Type B pancreatic cell (in vitro differentiated cells): Measurements from ENCODE around the gene SERGEF. TPM values are rescaled to one million over a fixed set of nuclear protein-coding genes. Genes with fewer than 3 reads are reported as not detected.

Experiments
- DNase-seq: peaks from one replicate; pipeline ENCODE4 v3.0.0; 2021; ENCODE audit warnings: mixed read lengths; ENCODE audit not compliant: unreplicated experiment; ENCODE audit errors: extremely low spot score
- H3K27ac Mint-ChIP-seq: 2 replicates; pipeline ENCODE4 v1.8.0; 2021; ENCODE audit warnings: mild to moderate bottlenecking, mixed read lengths
- H3K27me3 Mint-ChIP-seq: 2 replicates; pipeline ENCODE4 v1.8.0; 2021; ENCODE audit warnings: mixed read lengths
- H3K36me3 Mint-ChIP-seq: 2 replicates; pipeline ENCODE4 v1.8.0; 2021; ENCODE audit warnings: mixed read lengths
- H3K4me1 Mint-ChIP-seq: one replicate; pipeline ENCODE4 v1.8.0; 2021; ENCODE audit warnings: mixed read lengths; ENCODE audit not compliant: unreplicated experiment
- H3K4me3 Mint-ChIP-seq: 2 replicates; pipeline ENCODE4 v1.8.0; 2021; ENCODE audit warnings: mild to moderate bottlenecking, mixed read lengths
- H3K9me3 Mint-ChIP-seq: 2 replicates; pipeline ENCODE4 v1.8.0; 2021; ENCODE audit warnings: mixed read lengths
- CTCF ChIP-seq: fragments of 200-600 bp; sonication (generic); conservative IDR thresholded peaks from 2 replicates; pipeline ENCODE4 v1.5.0; 2021; ENCODE audit warnings: antibody characterized with exemption, mild to moderate bottlenecking
- total RNA-seq: library from RNA; stranded (reverse); gene quantifications from 2 replicates; pipeline ENCODE4 v1.2.1, GENCODE V29; 2021; ENCODE audit warnings: low replicate concordance

SERGEF gene
- total RNA-seq, 1 donor from 2014 or later = 26.4 TPM

GRCh38 chr11:17810041-17810440 is 202.8 kb downstream of the SERGEF start:
- Mint-ChIP-seq H3K27me3 (no peaks in the 10 kb centered on the region), H3K9me3 (peaks cover 4% of the 10 kb centered on the region), H3K36me3 (no peaks in the 10 kb centered on the region), H3K27ac (no peak overlapping the region), H3K4me3 (no peak overlapping the region), H3K4me1 (peaks cover 33% of the 10 kb centered on the region)
- no peak for TF ChIP-seq CTCF
- no peak for DNase-seq

GRCh38 chr11:17807034-17807433 is 205.8 kb downstream of the SERGEF start:
- no peak for DNase-seq
- H3K27me3 Mint-ChIP-seq = no peaks in the 10 kb centered on the region
- no peak for TF ChIP-seq CTCF
- H3K27ac Mint-ChIP-seq = no peak overlapping the region
- no peaks in the 10 kb centered on the region for H3K36me3 Mint-ChIP-seq
- H3K9me3 Mint-ChIP-seq = peaks cover 4% of the 10 kb centered on the region
- H3K4me1 Mint-ChIP-seq = peaks cover 16% of the 10 kb centered on the region
- H3K4me3 Mint-ChIP-seq = no peak overlapping the region

- no peak for TF ChIP-seq CTCF
- H3K27me3 Mint-ChIP-seq = no peaks in the 10 kb centered on the region
- no peak overlapping the region for H3K27ac Mint-ChIP-seq
- no peak overlapping the region for H3K4me3 Mint-ChIP-seq
- peaks cover 4% of the 10 kb centered on the region for H3K9me3 Mint-ChIP-seq
- DNase-seq = no peak
- peaks cover 5% of the 10 kb centered on the region for H3K4me1 Mint-ChIP-seq
- H3K36me3 Mint-ChIP-seq = no peaks in the 10 kb centered on the region
Observed at GRCh38 chr11:17805873-17806272, 207.0 kb downstream of the SERGEF start.

GRCh38 chr11:17805043-17805442 is 207.8 kb downstream of the SERGEF start:
- no peaks in the 10 kb centered on the region for H3K27me3 Mint-ChIP-seq
- no peaks in the 10 kb centered on the region for H3K36me3 Mint-ChIP-seq
- no peak for TF ChIP-seq CTCF
- peaks cover 4% of the 10 kb centered on the region for H3K4me1 Mint-ChIP-seq
- DNase-seq = no peak
- no peak overlapping the region for H3K27ac Mint-ChIP-seq
- H3K4me3 Mint-ChIP-seq = no peak overlapping the region
- H3K9me3 Mint-ChIP-seq = peaks cover 4% of the 10 kb centered on the region

- TF ChIP-seq CTCF = no peak
- no peak overlapping the region for H3K27ac Mint-ChIP-seq
- DNase-seq = no peak
- no peaks in the 10 kb centered on the region for H3K36me3 Mint-ChIP-seq
- no peaks in the 10 kb centered on the region for H3K27me3 Mint-ChIP-seq
- no peak overlapping the region for H3K4me3 Mint-ChIP-seq
- H3K9me3 Mint-ChIP-seq = peaks cover 4% of the 10 kb centered on the region
- peaks cover 4% of the 10 kb centered on the region for H3K4me1 Mint-ChIP-seq
Observed at GRCh38 chr11:17803754-17804334, 209.0 kb downstream of the SERGEF start.

- no peak for TF ChIP-seq CTCF
- H3K4me1 Mint-ChIP-seq = peaks cover 4% of the 10 kb centered on the region
- H3K4me3 Mint-ChIP-seq = no peak overlapping the region
- no peaks in the 10 kb centered on the region for H3K9me3 Mint-ChIP-seq
- H3K36me3 Mint-ChIP-seq = no peaks in the 10 kb centered on the region
- DNase-seq = no peak
- H3K27ac Mint-ChIP-seq = no peak overlapping the region
- no peaks in the 10 kb centered on the region for H3K27me3 Mint-ChIP-seq
Observed at GRCh38 chr11:17802491-17802890, 210.4 kb downstream of the SERGEF start.
